SK-N-MC (cell line): ENCODE measurements around the gene ARHGAP24.
A peak's percentile ranks its signal among the peaks of the same experiment; 100 is the strongest.
"Not testable (repeated sequence)": the region's sequence is repeated elsewhere in the genome, so short reads cannot be mapped to it uniquely, and the experiment has no call there.

Source experiments
- DNase-seq: peaks from one replicate; pipeline ENCODE4 v3.0.0-alpha.2; 2011; ENCODE audit warnings: low read depth, low spot score
- H3K27ac ChIP-seq: fragments of 200-600 bp; sonication (generic); 2 replicates; pipeline ENCODE4 v1.5.1; 2016; ENCODE audit warnings: mixed run types
- H3K36me3 ChIP-seq: fragments of 200-600 bp; sonication (generic); 2 replicates; pipeline ENCODE4 v1.6.1; 2017; ENCODE audit warnings: antibody characterized with exemption, low read length, mixed read lengths; ENCODE audit not compliant: insufficient read depth
- H3K4me3 ChIP-seq: fragments of 200-600 bp; sonication (generic); 2 replicates; pipeline ENCODE4 v1.5.1; 2016
- H3K9ac ChIP-seq: fragments of 200-600 bp; sonication (generic); 2 replicates; pipeline ENCODE4 v1.8.0; 2017; ENCODE audit warnings: mixed run types, mixed read lengths; ENCODE audit not compliant: insufficient read length
- H3K9me3 ChIP-seq: fragments of 200-600 bp; sonication (generic); 2 replicates; pipeline ENCODE4 v1.6.1; 2017; ENCODE audit warnings: low read depth, mild to moderate bottlenecking, antibody characterized with exemption, low read length, moderate library complexity, mixed read lengths
- EZH2 ChIP-seq: fragments of 200-600 bp; sonication (generic); IDR thresholded peaks from one replicate; pipeline ENCODE4 v1.6.1; 2017; ENCODE audit warnings: antibody characterized with exemption
- FOXP2 ChIP-seq: optimal IDR thresholded peaks from 2 replicates; pipeline ENCODE3; 2011; ENCODE audit warnings: mild to moderate bottlenecking, moderate library complexity; ENCODE audit not compliant: insufficient read depth; ENCODE audit errors: extremely low read length, control extremely low read depth
- POLR2AphosphoS5 ChIP-seq: IDR thresholded peaks from 2 replicates; pipeline ENCODE4 v1.6.1; 2012; ENCODE audit warnings: mild to moderate bottlenecking, low read depth, low read length, borderline replicate concordance

ARHGAP24 gene

DNA sequence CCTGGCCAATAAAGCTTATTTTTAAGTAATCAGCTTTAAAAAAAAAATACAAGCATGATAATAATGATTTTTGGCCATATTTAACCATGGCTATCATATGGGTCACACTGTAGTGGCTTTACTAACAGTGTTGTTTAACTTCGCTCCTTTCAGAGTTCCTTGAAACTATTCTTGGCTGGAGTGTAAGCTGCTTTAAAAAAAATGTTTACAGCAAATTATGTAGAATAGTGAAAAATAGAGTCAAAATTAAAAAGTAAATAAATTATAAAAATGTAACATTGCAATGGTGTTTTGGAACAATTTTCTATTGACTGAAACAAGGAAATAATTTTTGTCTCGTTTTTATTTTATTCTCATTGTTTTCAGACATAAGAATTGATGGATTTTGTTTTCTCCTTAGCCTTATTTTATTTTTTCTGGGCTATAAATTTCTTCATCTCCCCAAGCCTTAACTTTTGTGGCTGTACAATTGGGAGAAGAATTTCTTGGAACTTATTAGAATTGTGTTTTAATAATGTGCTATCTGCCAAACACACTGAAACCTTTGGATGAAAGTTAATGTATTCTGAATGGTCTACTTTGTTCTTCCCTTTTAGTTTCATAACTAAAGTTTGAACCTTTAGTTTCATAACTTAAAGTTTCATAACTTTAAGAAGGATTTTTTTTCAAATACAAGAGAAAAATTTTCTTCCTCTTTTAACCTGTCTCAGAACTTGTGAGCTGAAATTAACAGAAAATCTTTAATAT is 182.0 kb downstream of the ARHGAP24 start:
- no peak for DNase-seq

DNA sequence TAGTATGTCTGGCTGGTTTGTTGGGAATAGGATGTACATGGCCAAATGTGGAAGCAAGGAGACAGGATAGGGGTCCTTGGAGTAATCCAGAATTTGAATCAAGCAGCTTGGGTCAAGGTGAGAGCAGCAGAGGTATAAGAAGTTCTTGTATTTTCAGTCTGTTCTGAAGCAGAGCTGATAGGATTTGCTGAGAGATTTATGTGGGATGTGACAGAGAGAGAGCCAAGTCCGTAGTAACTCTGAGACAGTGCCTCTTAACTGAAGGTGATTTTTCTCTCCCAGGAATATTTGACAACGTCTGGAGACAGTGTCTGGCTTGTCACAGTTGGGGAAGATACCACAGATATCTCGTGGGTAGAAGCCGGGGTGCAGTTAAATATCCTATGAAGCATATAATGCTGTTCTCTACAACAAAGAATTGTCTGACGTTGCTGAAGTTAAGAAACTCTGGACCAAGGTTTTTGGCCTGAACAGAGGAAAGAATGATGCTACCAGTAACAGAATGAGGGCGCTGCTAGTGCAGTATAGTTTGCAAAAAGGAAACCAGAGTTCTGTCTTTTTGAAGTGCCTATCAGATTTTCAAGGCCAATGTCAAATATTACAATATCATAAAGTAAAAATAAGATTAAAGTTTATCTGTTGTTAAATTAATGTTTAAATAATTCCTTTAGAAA is 184.0 kb downstream of the ARHGAP24 start:
- H3K27ac ChIP-seq = no peak overlapping the region

More for the DNA sequence above, 182.0 kb downstream of the ARHGAP24 start:
- Histone ChIP-seq H3K36me3 (no peaks in the 10 kb centered on the region), H3K4me3 (peak overlapping the region; percentile 40; the same call in 1 of the 2 replicates), H3K27ac (peak overlapping the region; percentile 71), H3K9me3 (no peaks in the 10 kb centered on the region), H3K9ac (peak overlapping the region; percentile 51)
- TF ChIP-seq POLR2AphosphoS5 = no peak
- no peak for TF ChIP-seq EZH2
- TF ChIP-seq FOXP2 = no peak

DNA sequence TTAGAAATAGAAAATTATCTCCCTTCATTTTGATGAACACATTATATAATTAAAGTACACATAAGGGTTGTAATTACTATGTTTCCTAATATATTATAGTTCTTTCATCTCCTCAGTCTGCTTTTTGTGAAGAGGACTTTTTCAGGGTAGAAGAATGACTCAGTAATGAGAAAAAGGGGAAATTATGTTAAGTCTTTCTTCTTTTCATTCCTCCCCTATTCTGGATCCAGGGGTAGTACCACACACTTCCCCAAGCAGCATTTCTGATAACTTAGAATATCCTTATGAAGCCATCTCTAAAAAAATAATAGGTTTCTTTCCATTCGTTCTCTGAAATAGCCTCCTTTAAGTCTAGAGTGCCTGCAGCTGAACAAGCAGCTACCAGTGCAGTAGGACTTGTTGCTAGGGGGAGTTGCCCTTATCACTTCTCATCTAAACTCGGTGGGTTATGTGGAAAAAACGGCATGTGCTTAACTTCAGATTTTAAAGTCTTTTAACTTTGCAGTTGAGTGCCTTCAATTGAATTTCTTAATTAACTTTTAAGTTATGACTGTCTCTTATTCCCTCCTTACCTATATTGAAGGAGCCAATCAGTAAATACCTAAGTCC is 184.8 kb downstream of the ARHGAP24 start:
- Histone ChIP-seq H3K36me3 (no peaks in the 10 kb centered on the region), H3K9ac (no peak overlapping the region), H3K4me3 (no peak overlapping the region), H3K9me3 (no peaks in the 10 kb centered on the region), H3K27ac (no peak overlapping the region)
- no peak for DNase-seq
- no peak for TF ChIP-seq FOXP2
- no peak for TF ChIP-seq EZH2
- no peak for TF ChIP-seq POLR2AphosphoS5

More for the DNA sequence above, 184.0 kb downstream of the ARHGAP24 start:
- no peak for DNase-seq
- H3K9me3 ChIP-seq = no peaks in the 10 kb centered on the region
- no peaks in the 10 kb centered on the region for H3K36me3 ChIP-seq
- H3K9ac ChIP-seq = no peak overlapping the region
- H3K4me3 ChIP-seq = no peak overlapping the region
- TF ChIP-seq FOXP2 (no peak), EZH2 (no peak), POLR2AphosphoS5 (no peak)

- H3K4me3 ChIP-seq, H3K27ac ChIP-seq, H3K36me3 ChIP-seq, H3K9me3 ChIP-seq, DNase-seq, H3K9ac ChIP-seq: not testable (repeated sequence)
Measured at GRCh38 chr4:85666625-85667024, 191.7 kb downstream of the ARHGAP24 start.

GRCh38 chr4:85669204-85669603 is 194.3 kb downstream of the ARHGAP24 start:
- TF ChIP-seq POLR2AphosphoS5 (no peak), FOXP2 (no peak), EZH2 (no peak)
- no peak overlapping the region for H3K27ac ChIP-seq

DNA sequence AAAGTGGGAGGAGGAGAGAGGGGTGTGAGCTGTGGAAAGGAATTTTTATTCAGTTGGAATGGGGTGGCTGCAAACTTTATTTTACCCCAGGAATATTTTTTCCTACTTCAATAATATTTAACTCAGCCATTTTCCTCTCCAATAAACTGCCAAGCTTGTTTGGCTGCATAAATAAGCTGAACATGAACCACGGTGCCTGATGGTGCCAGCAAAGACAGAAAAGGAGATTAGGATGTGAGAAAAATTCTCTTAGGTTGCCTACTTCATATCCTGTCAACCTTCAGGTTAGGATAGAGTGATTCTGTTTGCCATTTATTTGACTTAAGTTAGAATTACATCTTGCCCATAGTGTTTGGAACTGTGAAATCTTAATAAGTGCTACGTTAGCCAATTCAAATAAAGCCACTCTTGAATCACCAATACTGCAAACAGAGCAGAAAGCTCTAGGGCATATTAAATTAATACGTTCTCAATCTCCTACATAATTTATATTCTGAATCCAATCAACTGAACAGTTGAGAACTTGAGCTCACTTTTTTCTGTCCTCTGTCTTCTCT is 195.1 kb downstream of the ARHGAP24 start:
- Histone ChIP-seq H3K4me3 (peak overlapping the region; percentile 68), H3K9ac (no peak overlapping the region), H3K9me3 (no peaks in the 10 kb centered on the region), H3K27ac (peak overlapping the region; percentile 94; the same call in 1 of the 2 replicates), H3K36me3 (no peaks in the 10 kb centered on the region)
- DNase-seq = no peak
- TF ChIP-seq EZH2 (no peak), FOXP2 (no peak), POLR2AphosphoS5 (no peak)

More at GRCh38 chr4:85669204-85669603, 194.3 kb downstream of the ARHGAP24 start:
- Histone ChIP-seq H3K4me3 (no peak overlapping the region), H3K36me3 (no peaks in the 10 kb centered on the region), H3K9me3 (no peaks in the 10 kb centered on the region), H3K9ac (no peak overlapping the region)
- no peak for DNase-seq

DNA sequence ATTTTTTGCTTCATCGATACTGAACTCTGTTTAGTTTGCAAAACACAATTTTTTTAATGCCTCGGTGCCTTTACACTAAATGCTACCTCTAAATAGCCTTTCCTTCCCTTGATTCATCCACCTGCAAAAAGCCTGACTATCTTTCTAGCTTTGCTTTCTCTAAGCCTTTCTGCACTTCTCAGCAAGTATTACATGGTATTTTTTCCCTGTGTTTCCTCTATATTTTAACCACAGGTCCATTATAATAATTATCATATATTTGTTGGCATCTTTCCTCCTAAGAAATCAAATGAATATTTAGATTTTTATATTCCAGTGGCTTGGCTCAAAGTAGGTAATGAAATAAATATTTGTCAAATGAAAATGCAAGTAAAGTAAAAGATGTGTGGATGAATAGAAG is 196.2 kb downstream of the ARHGAP24 start:
- DNase-seq = no peak
- no peak for TF ChIP-seq POLR2AphosphoS5
- TF ChIP-seq FOXP2 = no peak
- TF ChIP-seq EZH2 = no peak
- peak overlapping the region; percentile 68 for H3K4me3 ChIP-seq
- H3K9me3 ChIP-seq = no peaks in the 10 kb centered on the region
- no peak overlapping the region for H3K9ac ChIP-seq
- H3K27ac ChIP-seq = peak overlapping the region; percentile 94
- H3K36me3 ChIP-seq = no peaks in the 10 kb centered on the region

DNA sequence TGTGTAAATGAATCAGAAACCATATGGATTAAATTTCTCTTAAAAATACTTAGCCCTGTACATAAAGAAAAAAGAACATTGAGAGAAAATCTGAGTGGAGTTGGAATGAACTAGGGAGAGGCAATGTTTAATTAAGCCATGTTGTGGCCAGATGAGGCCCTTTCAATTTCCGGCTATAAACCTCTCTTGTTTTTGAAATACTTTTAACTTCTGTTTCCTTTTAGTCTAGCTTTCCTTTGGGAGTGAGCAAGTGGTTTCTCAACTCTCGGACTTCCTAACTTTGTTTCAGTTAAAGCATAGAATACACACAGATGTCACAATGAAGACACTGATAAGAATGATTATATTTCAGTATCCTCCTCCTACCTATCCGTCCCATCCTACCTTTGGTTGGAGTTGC is 197.2 kb downstream of the ARHGAP24 start:
- no peak for TF ChIP-seq EZH2
- peak; percentile 40; the same call in 1 of the 2 replicates for TF ChIP-seq POLR2AphosphoS5
- peak; percentile 13 for TF ChIP-seq FOXP2
- peak overlapping the region; percentile 68 for H3K4me3 ChIP-seq

More for the DNA sequence above, 197.2 kb downstream of the ARHGAP24 start:
- Histone ChIP-seq H3K36me3 (no peaks in the 10 kb centered on the region), H3K27ac (peak overlapping the region; percentile 94), H3K9ac (peak overlapping the region; percentile 24), H3K9me3 (no peaks in the 10 kb centered on the region)
- no peak for DNase-seq
